Measurements from ENCODE around the gene KLHL29.

Gene KLHL29

GRCh38 chr2:23658466-23658942, 273.5 kb downstream of the KLHL29 start:
- Histone ChIP-seq H3K9me2 (replicated peaks; ENCODE audit: insufficient read depth, low read length) (no peaks in the 10 kb centered on the region), H3K79me2 (ENCODE audit: low read length) (no peaks in the 10 kb centered on the region), H3K36me3 (replicated peaks; ENCODE audit: insufficient read depth, low read length) (no peaks in the 10 kb centered on the region), H3K9ac (ENCODE audit: low read length) (no peak overlapping the region), H3K4me2 (ENCODE audit: low read depth, low read length) (no peak overlapping the region), H3K9me3 (replicated peaks; ENCODE audit: insufficient read depth, low read length) (no peaks in the 10 kb centered on the region), H3K27me3 (replicated peaks; ENCODE audit: insufficient read depth, low read length) (no peaks in the 10 kb centered on the region), H2AFZ (ENCODE audit: low read length) (no peak overlapping the region), H3K4me1 (ENCODE audit: low read length) (no peaks in the 10 kb centered on the region), H3K4me3 (ENCODE audit: low read length) (no peak overlapping the region), H3K27ac (ENCODE audit: low read length) (no peak overlapping the region), H3F3A (ENCODE audit: insufficient read depth, low read length) (no peaks in the 10 kb centered on the region), H4K20me1 (ENCODE audit: insufficient read depth, low read length) (no peaks in the 10 kb centered on the region)
- TF ChIP-seq EZH2 (optimal IDR thresholded peaks at IDR 0.05; ENCODE audit: low read depth, low read length) (no peak), EZH2phosphoT487 (IDR thresholded peaks at IDR 0.05; ENCODE audit: low read length) (no peak)
- TF ChIP-seq, protein P1, sequence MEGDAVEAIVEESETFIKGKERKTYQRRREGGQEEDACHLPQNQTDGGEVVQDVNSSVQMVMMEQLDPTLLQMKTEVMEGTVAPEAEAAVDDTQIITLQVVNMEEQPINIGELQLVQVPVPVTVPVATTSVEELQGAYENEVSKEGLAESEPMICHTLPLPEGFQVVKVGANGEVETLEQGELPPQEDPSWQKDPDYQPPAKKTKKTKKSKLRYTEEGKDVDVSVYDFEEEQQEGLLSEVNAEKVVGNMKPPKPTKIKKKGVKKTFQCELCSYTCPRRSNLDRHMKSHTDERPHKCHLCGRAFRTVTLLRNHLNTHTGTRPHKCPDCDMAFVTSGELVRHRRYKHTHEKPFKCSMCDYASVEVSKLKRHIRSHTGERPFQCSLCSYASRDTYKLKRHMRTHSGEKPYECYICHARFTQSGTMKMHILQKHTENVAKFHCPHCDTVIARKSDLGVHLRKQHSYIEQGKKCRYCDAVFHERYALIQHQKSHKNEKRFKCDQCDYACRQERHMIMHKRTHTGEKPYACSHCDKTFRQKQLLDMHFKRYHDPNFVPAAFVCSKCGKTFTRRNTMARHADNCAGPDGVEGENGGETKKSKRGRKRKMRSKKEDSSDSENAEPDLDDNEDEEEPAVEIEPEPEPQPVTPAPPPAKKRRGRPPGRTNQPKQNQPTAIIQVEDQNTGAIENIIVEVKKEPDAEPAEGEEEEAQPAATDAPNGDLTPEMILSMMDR (IDR thresholded peaks at IDR 0.05; ENCODE audit: low read length) = no peak
- no peak for DNase-seq

- Histone ChIP-seq H3K4me1 (ENCODE audit: low read length) (no peaks in the 10 kb centered on the region), H3F3A (ENCODE audit: insufficient read depth, low read length) (no peaks in the 10 kb centered on the region), H3K79me2 (ENCODE audit: low read length) (no peaks in the 10 kb centered on the region), H3K27ac (ENCODE audit: low read length) (no peak overlapping the region), H3K36me3 (replicated peaks; ENCODE audit: insufficient read depth, low read length) (no peaks in the 10 kb centered on the region), H3K4me2 (ENCODE audit: low read depth, low read length) (no peak overlapping the region), H3K9me3 (replicated peaks; ENCODE audit: insufficient read depth, low read length) (no peaks in the 10 kb centered on the region), H2AFZ (ENCODE audit: low read length) (no peak overlapping the region), H3K9me2 (replicated peaks; ENCODE audit: insufficient read depth, low read length) (no peaks in the 10 kb centered on the region), H4K20me1 (ENCODE audit: insufficient read depth, low read length) (no peaks in the 10 kb centered on the region), H3K27me3 (replicated peaks; ENCODE audit: insufficient read depth, low read length) (no peaks in the 10 kb centered on the region), H3K4me3 (ENCODE audit: low read length) (no peak overlapping the region), H3K9ac (ENCODE audit: low read length) (no peak overlapping the region)
- TF ChIP-seq EZH2 (optimal IDR thresholded peaks at IDR 0.05; ENCODE audit: low read depth, low read length) (no peak), EZH2phosphoT487 (IDR thresholded peaks at IDR 0.05; ENCODE audit: low read length) (no peak)
- TF ChIP-seq, protein P1 (IDR thresholded peaks at IDR 0.05; ENCODE audit: low read length) = no peak
- no peak for DNase-seq
Measured at GRCh38 chr2:23659328-23659727, 274.3 kb downstream of the KLHL29 start.

DNA sequence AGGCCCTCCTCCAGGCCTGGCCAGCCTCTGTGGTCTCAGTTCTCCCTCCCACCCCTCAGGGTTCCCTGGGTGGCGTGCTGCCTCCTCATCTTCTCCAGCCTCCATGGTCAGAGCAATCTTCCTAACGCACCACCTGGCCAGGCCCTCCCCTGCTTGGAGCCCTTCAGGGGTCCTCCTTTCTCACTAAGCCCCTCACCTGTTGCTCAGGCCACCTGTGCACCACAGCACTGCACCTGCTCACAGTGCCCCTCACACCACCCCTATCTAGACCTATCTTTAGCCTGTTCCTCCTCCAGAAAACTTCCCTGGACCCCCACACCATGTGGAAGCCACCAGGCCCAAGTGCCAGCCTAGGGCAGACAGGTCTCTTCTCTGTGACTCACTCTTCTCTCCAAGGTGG, 274.8 kb downstream of the KLHL29 start:
- H3F3A ChIP-seq (ENCODE audit: insufficient read depth, low read length) = no peaks in the 10 kb centered on the region
- no peak overlapping the region for H2AFZ ChIP-seq (ENCODE audit: low read length)
- no peaks in the 10 kb centered on the region for H3K9me2 ChIP-seq (replicated peaks; ENCODE audit: insufficient read depth, low read length)
- no peaks in the 10 kb centered on the region for H3K36me3 ChIP-seq (replicated peaks; ENCODE audit: insufficient read depth, low read length)
- H3K27me3 ChIP-seq (replicated peaks; ENCODE audit: insufficient read depth, low read length) = no peaks in the 10 kb centered on the region
- no peak overlapping the region for H3K27ac ChIP-seq (ENCODE audit: low read length)
- H3K9ac ChIP-seq (ENCODE audit: low read length) = no peak overlapping the region
- no peak for DNase-seq
- no peak for TF ChIP-seq EZH2 (optimal IDR thresholded peaks at IDR 0.05; ENCODE audit: low read depth, low read length)
- no peak for TF ChIP-seq EZH2phosphoT487 (IDR thresholded peaks at IDR 0.05; ENCODE audit: low read length)
- TF ChIP-seq, protein P1 (IDR thresholded peaks at IDR 0.05; ENCODE audit: low read length) = no peak
- no peak overlapping the region for H3K4me2 ChIP-seq (ENCODE audit: low read depth, low read length)
- no peaks in the 10 kb centered on the region for H3K79me2 ChIP-seq (ENCODE audit: low read length)
- H4K20me1 ChIP-seq (ENCODE audit: insufficient read depth, low read length) = no peaks in the 10 kb centered on the region
- no peaks in the 10 kb centered on the region for H3K9me3 ChIP-seq (replicated peaks; ENCODE audit: insufficient read depth, low read length)
- H3K4me3 ChIP-seq (ENCODE audit: low read length) = no peak overlapping the region
- no peaks in the 10 kb centered on the region for H3K4me1 ChIP-seq (ENCODE audit: low read length)
